Umbilical cord (tissue), 2 donors: Measurements from ENCODE around the gene KCNJ6. TPM values are rescaled to one million over a fixed set of nuclear protein-coding genes. Genes with fewer than 3 reads are reported as not detected.
A peak's percentile ranks its signal among the peaks of the same experiment; 100 is the strongest.
"Not testable (repeated sequence)": the region's sequence is repeated elsewhere in the genome, so short reads cannot be mapped to it uniquely, and the experiment has no call there.

ENCODE experiments used
- DNase-seq: peaks from one replicate; pipeline ENCODE4 v3.0.0-alpha.2; 2015; ENCODE audit warnings: low spot score
- total RNA-seq: library from RNA; depleted of rRNA; stranded (reverse); fragments of >200 nt; gene quantifications from one replicate; pipeline ENCODE4 v1.2.3, GENCODE V29; 2014; ENCODE audit warnings: low replicate concordance; ENCODE audit not compliant: insufficient read depth

Gene KCNJ6
- total RNA-seq, 1 donor from 2014 or later = 1.4 TPM

DNA sequence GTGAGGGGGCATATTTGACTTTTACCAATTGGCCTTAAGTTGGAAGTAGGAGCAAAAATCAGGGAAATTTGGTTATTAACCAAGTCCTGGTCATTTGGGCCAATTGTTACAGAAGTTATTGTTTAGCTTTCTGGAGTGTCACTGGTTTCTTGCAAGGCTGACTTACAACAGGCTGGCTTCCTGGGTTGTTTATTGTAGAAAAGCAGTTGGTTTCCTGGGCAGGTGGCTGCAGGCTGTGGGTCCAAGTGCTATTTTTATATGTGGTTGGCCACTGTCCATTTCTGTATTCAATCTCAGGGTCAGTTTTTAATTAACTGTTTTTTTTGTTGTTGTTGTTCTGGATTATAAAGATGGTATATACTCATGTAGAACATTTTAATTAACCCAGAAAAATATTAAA, 174.1 kb downstream of the KCNJ6 start:
- DNase-seq = no peak

DNA sequence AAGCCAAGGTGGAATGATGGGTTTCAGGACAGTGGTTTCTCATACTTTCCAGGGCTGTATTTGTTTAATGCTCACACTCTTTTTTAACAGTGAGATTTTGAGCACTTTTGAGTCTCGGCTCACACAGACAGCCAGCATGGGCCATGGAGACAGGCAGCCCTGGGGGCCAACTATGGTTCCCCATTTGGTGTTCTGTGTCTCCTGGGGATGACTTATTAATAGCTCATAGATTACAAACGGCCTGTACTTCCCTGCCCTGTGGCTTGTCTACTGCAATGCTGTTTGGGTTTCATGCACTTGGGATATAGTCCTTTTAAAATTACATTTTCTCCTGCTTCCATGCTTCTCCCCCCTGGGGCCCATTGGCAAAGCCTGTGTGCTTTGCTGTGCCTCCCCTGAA, 178.3 kb downstream of the KCNJ6 start:
- DNase-seq = no peak

DNA sequence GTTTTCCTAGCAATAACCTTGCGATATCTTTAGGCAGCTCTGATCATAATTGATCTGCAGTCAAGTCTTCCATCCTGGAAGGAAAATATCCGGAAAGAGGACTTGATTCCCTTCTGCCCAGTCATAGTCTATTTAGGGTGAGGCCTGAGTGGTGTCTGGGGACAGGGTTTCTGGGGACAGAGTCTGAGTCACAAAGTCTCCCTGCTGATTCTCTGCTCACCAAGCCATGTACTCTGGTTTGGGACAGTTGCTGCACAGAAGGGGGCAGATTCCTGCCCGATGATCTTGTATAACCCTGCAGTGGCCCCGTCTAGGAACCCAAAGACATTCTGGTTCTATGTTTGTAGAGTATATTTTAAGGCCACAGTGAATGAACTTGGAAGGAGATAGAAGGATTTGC, 178.8 kb downstream of the KCNJ6 start:
- DNase-seq = no peak

DNA sequence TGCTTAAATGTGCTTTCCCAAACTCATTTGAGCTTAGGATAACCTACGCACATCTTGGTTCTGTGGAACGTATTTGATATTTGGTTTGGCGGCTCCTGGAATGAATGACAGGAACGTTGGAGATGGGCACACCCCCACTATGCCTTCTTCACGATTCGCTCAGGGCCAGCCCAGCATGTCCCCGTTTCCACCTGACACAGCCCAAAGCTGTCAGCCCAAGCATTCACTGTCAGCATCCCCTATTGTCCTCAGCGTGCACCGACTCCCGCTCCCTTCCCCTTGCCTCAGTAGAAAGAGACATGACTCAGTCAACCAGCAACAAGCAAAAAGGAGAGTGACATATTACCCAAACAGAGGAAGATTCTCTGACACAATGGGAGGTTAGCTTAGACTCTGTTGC, 181.4 kb downstream of the KCNJ6 start:
- no peak for DNase-seq

DNA sequence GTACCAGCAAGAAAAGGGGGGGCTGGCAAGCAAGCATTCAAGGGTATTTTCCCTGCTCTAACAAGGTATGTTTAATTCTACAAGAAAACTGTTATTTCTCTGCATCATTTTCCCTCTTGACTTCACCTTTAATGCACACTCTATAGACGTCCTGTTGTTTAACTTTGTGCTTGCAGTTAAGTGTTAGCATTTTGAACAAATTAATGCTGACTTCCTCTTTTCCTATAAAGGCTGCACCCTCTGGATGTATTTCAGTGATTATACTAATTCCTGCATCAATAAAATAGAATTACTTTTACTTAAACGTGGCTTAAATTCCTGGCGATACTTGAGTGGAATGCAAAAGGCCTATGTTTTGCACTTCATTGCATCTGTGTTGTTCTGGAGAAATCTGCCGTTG, 183.3 kb downstream of the KCNJ6 start:
- DNase-seq = no peak

DNA sequence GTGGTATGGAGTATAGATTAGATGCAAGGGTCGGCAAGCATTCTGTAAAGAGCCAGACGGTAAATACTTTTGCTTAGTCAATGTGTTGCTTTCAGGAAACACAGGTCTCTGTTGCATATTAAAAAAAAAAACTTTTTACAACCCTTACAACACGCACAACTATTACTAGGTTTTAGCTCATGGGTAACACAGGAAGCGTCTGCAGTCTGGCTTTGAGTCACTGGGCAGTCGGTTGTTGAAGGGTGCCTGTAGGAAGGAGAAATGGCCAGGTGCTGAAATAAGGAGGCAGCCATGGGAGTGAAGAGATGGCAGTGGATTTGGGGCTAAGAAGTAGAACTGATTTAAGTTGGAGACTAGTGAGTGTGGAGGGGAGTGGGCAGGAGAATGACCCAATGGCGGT, 192.1 kb downstream of the KCNJ6 start:
- no peak for DNase-seq

DNA sequence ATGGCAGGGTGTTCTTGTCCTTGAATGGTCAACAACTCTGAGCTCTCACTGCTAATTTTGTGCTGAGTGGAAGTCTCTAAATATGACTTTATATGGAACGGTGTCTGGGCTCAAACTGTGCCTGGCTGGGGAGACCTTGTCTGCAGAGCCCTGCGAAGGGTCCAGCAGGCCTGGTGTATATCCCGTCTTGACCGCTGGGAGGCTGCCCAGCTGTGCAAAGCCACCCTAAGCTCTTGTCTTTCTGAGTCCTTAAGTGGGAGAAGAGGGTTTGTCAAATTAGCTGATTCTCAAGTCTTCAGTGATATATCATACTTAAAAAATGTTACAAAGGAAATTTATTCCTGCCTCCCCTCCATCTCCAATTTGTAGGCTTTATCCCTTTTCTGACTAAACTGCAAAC, 198.7 kb downstream of the KCNJ6 start:
- no peak for DNase-seq

DNA sequence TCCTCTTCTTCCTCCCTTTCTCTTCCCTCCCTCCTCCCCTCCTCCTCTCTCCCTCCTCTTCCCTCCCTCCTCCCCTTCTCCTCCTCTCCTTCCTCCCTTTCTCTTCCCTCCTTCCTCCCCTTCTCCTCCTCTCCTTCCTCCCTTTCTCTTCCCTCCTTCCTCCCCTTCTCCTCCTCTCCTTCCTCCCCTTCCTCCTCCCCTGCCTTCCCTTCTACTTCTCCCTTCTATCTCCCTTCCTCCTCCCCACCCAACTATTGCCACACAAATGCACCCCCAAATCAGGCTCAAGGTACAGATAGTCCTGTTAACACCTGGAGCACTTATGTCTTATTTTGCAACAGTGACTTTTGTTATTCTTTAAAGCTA, 203.7 kb downstream of the KCNJ6 start:
- DNase-seq = not testable (repeated sequence)

DNA sequence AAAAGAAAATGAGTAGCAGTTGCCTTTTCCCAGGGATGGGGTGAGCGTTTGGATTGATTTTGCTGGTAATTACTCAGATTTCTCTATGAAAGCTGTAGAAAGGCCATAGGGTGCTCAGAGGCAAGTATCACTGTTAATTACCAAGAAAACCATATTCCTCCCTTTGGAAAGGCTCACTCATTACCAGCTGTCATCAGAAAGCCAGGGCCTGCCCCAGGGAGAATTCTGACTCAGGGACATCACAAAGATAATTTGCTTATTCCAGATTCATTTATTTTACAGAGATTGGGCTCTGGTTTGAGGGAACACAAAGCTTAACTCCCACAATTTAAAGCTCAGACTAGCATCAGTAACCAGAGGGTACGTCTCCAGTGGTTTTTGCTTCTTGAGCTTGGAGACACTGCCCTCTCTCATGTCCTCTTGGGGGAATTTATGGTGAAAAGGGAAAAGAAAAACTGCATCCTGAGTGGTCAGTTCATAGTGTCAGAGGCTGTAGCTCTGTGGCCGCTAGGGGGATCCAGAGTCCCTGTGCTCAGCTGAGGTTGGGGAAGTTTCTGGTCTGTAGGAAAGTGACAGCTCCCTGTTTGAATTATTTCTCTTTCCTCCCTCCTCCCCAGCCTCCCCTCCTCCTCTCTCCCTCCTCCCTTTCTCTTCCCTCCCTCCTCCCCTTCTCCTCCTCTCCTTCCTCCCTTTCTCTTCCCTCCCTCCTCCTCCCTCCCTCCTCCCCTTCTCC, 204.3 kb downstream of the KCNJ6 start:
- DNase-seq = peak; percentile 68

DNA sequence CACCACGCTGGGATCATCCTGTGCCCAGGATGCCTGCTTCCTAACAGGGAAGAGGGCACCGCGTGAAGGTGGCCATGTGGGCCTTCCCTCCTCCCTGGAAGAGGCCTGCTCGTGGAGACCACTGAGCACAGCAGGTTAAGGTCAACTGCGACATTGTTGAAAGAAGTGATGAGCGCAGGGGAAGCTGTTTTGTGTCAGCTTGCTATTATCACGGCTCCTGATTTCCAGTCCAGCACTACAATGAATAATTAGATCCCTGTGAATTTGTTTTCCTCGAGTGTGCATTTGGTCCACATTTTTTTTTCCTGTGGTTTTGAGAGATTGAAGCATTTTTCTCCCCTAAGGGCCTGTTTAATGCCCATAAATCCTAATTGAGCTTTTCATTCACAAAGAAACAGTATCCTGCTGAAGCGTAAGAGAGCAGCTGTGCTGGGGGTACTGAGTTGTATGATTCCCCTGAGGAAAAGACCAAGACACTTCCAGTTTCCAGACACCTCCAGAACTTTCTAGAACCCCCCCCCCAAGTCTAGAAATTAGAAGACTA, 204.9 kb downstream of the KCNJ6 start:
- DNase-seq = no peak

DNA sequence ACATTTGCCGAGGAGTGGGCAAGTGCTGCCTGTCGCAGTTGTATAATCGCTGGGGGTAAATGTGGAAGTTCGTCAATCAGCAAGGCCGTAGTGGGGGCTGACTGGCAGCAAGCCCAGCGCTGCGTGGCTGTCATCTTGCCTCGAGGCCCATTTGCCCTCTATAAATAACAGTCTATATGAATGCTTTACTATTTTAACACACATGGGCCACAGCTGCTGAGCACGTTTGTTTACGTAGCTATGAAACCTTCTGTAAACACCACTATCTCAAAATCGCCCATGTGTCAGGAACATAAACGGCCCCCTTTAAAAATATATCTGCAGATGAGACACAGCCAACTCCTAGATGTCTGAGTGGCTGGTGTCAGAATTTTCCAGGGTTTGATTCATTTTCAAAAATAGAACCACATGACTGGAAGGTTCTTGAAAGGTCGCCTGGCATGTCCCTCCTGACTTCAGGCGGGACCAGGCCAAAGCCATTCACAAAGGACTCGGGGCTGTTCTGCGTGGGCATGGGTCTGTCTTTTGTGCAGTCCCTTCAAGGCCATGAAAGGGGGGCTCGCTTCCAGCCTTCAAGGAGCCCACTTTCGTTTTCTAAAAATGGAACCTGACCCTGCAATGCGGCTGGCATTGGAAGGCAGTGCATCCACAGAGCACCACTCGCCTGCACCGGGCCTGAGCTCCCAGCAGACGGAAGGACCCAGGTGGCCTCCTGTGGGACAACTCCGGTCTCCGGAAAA, 205.5 kb downstream of the KCNJ6 start:
- DNase-seq = peak; percentile 12

DNA sequence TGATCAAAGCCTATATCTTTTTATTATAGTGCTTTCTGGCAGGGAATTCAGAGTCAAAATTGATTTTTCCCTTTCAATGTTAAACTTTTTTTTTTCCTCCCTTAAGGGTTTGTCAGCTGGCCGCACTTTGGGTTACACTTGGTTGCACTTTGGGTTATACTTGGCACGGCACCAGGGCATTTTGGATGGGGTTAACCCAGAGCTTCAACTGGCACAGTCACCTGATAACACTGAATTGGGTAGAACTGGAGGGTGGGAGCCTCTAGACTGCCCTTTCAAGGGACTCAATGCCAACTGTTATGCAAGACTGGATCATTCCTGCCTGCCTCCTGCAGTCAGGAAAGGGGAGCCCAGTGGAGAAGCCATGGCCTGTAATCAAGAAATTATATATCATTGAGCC, 211.5 kb downstream of the KCNJ6 start:
- no peak for DNase-seq

DNA sequence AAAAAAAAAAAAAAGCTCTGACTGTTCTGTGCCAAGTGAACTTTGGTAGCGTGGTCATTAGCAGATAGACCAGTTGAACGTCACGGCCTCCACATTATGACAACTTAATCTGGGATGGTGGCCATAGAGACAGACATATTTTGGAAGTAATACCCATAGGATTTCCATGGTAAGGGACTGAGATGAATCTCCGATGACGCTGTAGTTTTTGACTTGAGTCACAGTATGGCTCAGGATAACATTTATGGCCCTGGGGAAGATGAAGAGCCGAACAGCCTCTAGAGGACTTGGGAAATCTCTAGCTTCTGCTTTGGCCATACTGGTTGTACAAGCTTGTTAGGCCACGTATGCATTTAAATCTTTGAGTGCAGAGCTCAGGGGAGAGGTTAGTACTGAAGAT, 214.0 kb downstream of the KCNJ6 start:
- no peak for DNase-seq

DNA sequence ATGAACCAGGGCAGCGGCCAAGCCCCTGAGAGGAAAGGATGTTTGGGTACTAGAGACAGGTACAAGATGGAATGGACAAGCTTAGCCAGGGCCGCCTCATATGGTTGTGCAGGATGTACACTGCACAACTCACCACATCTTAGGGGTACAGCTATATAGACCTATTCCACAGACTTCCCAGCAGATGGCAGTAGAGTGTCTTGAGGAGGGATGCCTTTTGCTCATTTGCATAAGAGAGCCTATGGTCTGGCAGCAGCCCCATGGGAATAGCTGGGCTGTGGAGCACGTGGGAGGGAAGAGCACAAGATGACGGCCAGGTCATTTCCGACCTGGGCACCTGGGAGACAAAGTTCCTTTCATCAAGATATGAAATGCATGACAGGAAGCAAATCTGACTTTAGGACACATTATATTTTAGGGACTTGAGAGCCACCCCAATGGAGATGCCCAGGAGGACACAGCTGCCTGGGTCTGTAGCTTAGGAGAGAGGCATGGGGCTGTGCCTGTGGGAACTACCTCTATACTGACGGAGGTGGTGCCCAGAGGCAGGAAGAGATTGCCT, 215.5 kb downstream of the KCNJ6 start:
- DNase-seq = peak; percentile 59

DNA sequence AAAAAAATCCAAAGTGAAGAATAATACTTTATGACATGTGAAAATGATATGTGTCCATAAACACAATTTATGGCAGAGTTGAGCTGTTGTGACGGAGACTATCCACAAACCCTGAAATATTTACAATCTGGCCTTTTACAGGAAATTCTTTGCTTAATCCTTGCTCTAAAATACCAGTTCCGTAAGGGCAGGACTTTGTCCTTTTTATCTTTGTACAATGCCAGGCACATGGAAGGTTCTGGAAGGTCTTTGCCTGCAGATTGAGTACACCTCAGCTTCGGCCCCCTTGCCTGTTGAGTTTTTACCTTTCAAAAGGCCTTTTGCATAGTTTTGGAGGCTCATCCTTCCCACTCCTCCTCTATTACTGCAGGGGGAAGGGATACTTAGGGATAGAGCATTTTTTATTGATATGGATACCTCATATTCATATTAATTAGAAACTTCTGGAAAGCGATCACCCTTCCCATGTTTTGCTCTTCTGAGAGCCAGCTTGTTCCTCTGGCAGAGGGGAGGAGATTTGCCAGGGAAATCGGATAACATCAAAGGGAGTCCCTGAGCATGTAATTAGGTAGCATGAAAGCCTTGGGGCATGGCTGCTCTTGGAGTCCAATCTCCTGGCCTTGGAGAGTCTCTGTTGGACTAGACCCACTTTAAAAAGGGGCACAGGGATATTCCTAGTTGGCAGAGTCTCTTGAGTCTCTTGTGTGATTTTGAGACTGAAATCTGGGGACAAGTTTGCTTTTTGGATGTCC, 217.1 kb downstream of the KCNJ6 start:
- DNase-seq = no peak

DNA sequence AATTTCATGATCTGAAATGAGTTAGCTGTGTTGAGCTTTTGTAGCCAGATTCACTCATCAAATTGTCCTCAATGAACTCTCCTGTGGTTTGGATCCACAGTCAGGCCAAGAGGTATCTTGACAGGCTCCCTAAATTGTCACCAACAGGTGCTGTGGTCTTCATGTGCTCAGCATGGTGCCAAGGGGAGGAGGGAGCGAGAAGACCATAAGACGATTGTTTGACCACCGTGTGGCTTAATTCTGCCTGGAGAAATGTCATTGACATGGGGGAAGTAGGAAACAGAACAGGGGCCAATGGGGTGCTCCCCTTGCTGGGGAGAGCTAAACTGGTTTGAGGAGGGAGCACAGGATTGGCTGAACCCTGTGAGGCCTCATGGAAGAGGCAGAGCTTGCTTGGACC, 219.3 kb downstream of the KCNJ6 start:
- no peak for DNase-seq

DNA sequence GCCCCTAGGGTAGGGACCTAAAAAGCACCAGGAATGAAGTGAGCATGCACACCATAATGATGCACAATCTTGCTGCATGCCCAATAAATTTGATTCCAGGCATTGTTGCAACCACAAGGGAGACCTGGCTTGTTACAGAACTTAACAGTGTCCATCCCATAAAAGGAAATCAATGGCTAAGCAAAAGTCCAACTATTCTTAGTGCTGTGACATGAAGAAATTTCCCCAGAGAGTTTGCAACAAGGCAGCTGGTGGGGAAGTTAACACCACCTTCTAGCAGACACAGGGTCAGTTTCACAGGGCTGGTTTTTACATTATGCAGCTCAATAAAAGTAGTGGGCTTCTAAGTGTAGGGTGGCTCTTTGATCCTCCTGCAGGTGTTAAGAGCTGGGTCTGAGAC, 221.1 kb downstream of the KCNJ6 start:
- no peak for DNase-seq

DNA sequence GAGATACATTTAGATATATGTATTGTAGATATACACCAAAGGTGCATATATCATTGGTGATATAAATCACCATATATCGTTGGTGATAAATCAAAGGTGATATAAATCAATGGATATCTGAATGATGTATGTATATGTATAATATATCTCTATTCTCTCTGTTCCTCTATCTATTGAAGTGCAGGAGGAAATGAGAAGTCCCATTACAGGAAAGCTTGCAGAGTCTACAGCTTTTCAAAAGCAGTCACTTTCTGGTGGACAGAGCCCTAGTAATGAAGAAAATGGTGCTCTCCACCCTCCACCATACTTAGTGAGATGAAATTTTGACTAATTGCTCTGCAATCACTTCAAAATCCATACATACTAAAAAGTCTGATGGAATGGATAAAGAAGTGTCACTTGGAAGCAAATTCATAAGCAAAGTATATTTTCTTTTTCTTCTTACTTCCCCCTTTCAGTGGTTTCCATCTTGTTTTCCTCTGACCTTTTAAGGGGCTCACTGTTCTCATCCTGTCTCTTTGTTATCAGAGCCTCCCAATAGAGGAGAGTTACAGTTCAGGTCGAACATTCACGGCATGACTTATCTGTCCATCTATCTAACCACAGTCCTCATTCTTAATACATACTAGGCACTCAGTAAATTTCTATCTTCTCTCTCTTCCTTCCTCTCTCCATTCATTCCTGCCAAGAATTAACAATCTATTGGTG, 227.2 kb downstream of the KCNJ6 start:
- no peak for DNase-seq

DNA sequence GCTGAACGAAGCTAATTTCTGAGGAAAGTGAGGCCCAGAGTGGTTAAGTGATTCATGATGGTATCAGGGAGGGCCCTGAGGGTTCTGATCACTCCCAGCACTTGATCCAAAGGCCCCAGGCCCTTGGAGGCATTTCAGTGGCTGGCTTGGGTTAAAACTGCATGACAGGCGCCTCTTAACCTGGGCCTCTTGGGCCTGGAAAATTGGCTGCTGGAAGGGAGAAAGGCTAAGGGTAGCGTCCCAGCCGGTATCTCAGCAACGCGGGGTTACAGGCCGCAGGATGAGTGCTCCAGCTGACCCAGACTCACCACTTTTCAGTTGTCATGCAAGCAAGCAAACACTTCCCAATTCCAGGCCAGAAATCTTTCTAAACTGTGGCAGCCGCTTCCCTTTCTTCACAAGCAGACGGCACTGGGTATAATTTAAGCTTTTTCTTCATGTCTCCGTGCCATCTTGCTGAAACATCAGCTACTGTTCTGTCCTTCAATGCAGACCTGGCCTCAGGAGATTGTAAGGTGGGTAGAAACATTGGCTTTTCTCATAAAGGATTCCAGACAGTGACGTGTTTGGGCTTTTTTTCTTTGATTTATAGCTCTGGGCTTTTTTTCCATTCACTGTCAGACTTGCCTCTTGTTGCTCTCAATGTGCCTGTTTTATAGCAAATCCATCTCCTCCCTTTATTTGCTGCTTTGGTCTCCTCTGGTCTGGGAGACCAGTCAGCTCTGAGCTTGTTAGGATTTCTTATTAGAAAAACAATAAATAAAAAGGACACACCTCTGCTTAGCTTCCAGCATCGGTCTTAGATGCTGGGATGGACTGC, 229.1 kb downstream of the KCNJ6 start:
- peak; percentile 65 for DNase-seq

DNA sequence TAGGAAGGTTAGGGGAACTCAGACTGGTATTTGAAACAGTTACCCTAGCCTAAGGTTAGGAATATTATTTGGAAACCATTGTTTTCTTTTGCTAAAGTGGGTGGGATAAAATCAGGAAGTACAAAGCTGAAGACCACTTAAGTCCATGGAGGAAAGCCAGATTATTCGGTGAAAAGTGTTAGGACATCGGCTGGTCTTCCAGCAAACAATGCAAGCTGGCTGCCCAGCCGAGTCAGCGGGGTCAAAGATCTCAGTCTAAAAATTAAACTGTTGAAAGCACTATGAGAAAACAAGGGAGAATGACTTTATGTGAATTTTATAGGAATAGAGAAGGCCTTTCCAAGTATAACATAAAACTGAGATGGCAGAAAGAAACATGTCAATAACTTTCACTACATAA, 231.7 kb downstream of the KCNJ6 start:
- DNase-seq = no peak

DNA sequence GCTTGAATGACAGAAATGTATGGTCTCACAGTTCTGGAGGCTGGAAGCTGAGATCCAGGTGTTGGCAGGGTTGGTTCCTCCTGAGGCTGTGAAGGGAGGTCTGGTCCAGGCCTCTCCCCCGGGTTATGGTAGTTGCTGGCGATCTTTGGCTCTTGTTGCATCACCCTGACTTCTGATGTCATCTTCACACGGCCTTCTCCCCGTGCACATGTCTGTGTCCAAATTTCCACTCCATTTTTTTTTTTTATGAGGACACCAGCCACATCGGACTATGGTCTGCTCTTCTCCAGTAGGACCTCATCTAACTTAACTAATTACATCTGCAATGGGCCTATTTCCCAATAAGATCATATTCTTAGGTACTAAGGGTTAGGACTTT, 232.2 kb downstream of the KCNJ6 start:
- no peak for DNase-seq
